Muscle layer of colon (tissue), 2 donors: ENCODE data around the gene ADSL.
A peak's percentile ranks its signal among the peaks of the same experiment; 100 is the strongest.

ENCODE experiments used
- H3K27ac ChIP-seq: one replicate; pipeline ENCODE4 v1.7.0; 2013; ENCODE audit warnings: low read depth, mild to moderate bottlenecking, low read length, moderate library complexity
- H3K27me3 ChIP-seq, 2 donors: one replicate each; pipeline ENCODE4 v1.7.0; 2013; ENCODE audit warnings: low read length in 2 of 2, mild to moderate bottlenecking in 2 of 2; ENCODE audit not compliant: insufficient read depth in 2 of 2, control insufficient read depth in 1 of 2
- H3K36me3 ChIP-seq: one replicate; pipeline ENCODE4 v1.7.0; 2013; ENCODE audit warnings: mild to moderate bottlenecking, low read length; ENCODE audit not compliant: insufficient read depth
- H3K4me1 ChIP-seq: one replicate; pipeline ENCODE4 v1.7.0; 2013; ENCODE audit warnings: mild to moderate bottlenecking, low read length; ENCODE audit not compliant: insufficient read depth
- H3K4me3 ChIP-seq, 2 donors: one replicate each; pipeline ENCODE4 v1.7.0; 2013; ENCODE audit warnings: low read length in 2 of 2, low read depth in 1 of 2, mild to moderate bottlenecking in 1 of 2, moderate library complexity in 1 of 2
- H3K9ac ChIP-seq: one replicate; pipeline ENCODE4 v1.7.0; 2013; ENCODE audit warnings: low read length
- H3K9me3 ChIP-seq: one replicate; pipeline ENCODE4 v1.7.0; 2013; ENCODE audit warnings: mild to moderate bottlenecking, low read length
- donor health status: abdominal sarcoma.
- donor health status: Adenocarcinoma of cecum.

The ADSL gene

DNA sequence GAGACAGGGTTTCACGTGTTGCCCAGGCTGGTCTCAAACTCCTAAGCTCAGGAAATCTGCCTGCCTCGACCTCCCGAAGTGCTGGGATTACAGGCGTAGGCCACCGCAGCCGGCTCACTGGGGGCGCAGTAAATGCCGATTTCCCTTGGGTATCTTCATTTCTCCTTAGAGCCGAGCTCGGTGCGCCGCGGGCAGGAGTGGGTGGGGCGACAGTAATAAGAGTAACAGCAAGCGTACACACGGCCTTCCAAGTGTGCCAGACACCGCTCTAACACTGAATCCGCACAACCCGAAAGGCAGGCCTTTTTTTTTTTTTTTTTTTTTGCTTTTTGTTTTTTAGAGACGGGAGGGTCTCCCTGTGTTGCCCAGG, 500 bp upstream of the ADSL start:
- Histone ChIP-seq H3K4me1 (peaks cover 15% of the 10 kb centered on the region), H3K27ac (peak overlapping the region; percentile 90), H3K36me3 (peaks cover 16% of the 10 kb centered on the region), H3K9ac (peak overlapping the region; percentile 86), H3K4me3 (peak overlapping the region; percentile 59 to 92), H3K9me3 (no peaks in the 10 kb centered on the region), H3K27me3 (no peaks in the 10 kb centered on the region)

DNA sequence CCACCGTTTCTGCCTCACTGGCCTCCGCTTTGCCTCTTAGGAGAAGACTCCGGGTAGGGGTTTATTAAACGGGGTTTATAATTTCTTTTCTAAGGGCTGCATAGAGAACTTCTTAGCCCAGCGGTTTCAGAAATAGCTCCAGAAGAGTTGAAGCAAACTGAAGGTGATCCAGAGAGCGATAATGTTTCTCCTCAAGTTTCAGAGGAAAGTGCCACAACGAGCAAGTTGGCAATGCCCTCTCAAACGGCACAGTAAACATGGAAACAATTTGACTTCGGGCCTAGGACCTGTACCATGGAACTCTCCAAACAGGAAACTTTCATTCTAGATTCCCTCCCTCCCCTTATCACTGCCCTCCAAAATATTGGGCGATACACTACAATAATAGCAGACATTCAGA, 1.0 kb downstream of the ADSL start:
- H3K9me3 ChIP-seq, result no peaks in the 10 kb centered on the region
- peak overlapping the region; percentile 59 to 92 for H3K4me3 ChIP-seq
- peak overlapping the region; percentile 90 for H3K27ac ChIP-seq
- peaks cover 26% of the 10 kb centered on the region for H3K36me3 ChIP-seq
- no peaks in the 10 kb centered on the region for H3K27me3 ChIP-seq
- peak overlapping the region; percentile 86 for H3K9ac ChIP-seq
- peaks cover 15% of the 10 kb centered on the region for H3K4me1 ChIP-seq

DNA sequence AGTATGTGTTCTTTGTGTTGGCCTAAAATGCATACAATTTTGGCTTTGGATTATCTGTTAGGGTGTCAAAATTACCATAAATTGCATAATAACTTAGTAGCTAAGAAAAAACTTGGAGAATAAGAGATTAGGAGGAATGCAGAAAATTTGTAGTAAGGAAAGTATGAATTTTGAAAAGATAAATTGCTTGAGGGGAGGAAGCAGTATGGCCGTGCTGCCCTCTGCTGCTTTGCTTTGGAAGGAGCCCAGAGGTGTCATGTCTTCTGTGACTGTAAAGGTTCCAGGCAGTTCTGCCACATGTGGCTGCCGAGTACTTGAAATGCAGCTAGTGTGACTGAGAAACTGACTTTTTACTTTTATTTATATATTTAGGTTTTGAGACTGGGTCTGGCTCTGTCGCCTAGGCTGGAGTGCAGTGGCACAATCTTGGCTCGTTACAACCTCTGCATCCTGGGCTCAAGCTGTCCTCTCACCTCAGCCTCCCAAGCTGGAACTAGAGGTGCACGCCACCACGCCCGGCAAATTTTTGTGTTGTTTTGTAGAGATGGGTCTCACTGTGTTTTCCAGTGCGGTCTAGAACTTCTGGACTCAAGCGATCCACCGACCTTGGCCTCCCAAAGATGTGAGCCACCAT, 1.8 kb downstream of the ADSL start:
- H3K27ac ChIP-seq, result no peak overlapping the region
- H3K27me3 ChIP-seq, result no peaks in the 10 kb centered on the region
- peak overlapping the region; percentile 86 for H3K9ac ChIP-seq
- peaks cover 15% of the 10 kb centered on the region for H3K4me1 ChIP-seq
- peaks cover 32% of the 10 kb centered on the region for H3K36me3 ChIP-seq
- H3K4me3 ChIP-seq, result peak overlapping the region in 1 of 2 donors; percentile 92
- no peaks in the 10 kb centered on the region for H3K9me3 ChIP-seq

DNA sequence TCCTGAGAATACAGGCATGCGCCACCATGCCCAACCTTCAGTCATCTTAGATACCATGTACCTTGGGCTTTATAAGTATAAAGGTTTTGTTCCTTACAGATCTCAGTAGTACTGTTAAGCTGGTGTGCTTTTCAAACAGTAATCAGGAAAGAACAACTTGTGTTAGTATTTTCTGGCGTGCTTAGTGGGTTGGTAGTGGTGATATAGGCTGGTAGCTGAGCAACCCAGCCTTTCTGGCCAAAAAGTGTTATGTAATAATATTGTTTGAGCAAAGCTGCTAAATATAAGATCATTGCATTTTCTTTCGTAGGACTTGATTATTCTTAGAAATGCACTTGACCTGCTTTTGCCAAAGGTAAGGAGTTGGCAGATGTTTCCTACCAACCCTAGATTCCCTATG, 6.5 kb downstream of the ADSL start:
- no peak overlapping the region for H3K9ac ChIP-seq

DNA sequence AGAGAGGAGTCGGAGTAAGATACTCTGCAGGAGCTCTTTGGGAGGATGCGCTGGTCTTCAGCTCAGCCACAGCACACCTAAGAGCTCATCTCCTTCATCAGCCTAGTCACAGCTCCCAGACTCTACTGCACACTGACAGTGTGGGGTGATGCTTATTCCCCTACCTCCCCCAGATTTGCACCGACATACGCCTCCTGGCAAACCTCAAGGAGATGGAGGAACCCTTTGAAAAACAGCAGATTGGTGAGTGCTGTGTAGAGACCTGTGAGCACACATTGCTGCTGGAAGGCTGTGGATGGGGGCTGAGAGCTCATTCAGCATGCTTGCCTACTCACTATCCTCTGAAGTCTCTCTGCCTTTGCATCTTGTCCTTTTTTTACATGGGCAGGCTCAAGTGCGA, 14.8 kb downstream of the ADSL start:
- Histone ChIP-seq H3K4me1 (no peaks in the 10 kb centered on the region), H3K9me3 (no peaks in the 10 kb centered on the region), H3K4me3 (no peak overlapping the region), H3K27me3 (no peaks in the 10 kb centered on the region), H3K27ac (no peak overlapping the region), H3K36me3 (peaks cover 82% of the 10 kb centered on the region), H3K9ac (no peak overlapping the region)

More for the DNA sequence above, 6.5 kb downstream of the ADSL start:
- Histone ChIP-seq H3K27me3 (no peaks in the 10 kb centered on the region), H3K27ac (no peak overlapping the region), H3K36me3 (peaks cover 56% of the 10 kb centered on the region), H3K4me3 (no peak overlapping the region), H3K4me1 (peaks cover 7% of the 10 kb centered on the region), H3K9me3 (no peaks in the 10 kb centered on the region)

DNA sequence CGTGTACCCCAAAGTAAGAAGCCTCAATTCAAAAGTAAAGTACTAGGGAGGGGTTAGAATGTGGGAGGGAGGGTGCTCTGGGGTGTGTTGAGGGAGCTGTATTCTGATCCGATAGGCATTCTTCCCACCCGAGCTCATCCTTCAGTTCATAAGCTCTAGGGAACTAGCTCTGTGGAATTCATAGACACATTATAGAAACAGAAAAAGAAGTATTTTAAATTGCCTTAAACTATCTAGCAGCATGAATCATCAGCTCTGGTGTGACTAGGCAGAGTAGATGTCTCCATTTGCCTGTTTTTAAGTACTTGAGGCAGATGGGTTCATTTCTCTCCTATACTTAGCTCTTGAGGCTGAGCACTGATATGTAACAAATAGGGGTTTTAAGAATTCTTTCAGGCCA, 16.8 kb downstream of the ADSL start:
- Histone ChIP-seq H3K36me3 (peaks cover 92% of the 10 kb centered on the region), H3K9me3 (no peaks in the 10 kb centered on the region), H3K27me3 (no peaks in the 10 kb centered on the region), H3K4me1 (no peaks in the 10 kb centered on the region), H3K4me3 (no peak overlapping the region), H3K27ac (no peak overlapping the region), H3K9ac (no peak overlapping the region)

DNA sequence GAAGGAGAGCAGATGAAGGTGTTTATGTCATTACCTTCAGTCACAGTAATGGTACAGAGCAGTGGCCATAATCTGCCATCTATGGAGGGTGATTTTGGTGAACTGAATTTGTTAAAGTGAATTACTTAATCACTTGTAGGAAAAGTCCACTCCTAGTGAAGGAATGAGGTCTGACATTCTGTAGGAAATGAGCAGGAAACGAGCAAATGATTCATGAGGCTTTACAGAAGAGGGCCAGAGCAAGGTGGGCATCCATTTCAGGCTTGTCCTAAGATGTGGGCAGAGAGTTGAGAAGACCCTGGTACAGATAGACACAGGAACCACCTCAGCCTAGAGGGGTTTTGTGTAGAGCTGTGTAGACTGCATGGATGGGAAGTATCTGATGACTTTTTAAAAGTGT, 18.1 kb downstream of the ADSL start:
- Histone ChIP-seq H3K9ac (no peak overlapping the region), H3K4me3 (no peak overlapping the region), H3K36me3 (peaks cover 82% of the 10 kb centered on the region), H3K9me3 (no peaks in the 10 kb centered on the region), H3K4me1 (no peaks in the 10 kb centered on the region), H3K27me3 (no peaks in the 10 kb centered on the region), H3K27ac (no peak overlapping the region)

DNA sequence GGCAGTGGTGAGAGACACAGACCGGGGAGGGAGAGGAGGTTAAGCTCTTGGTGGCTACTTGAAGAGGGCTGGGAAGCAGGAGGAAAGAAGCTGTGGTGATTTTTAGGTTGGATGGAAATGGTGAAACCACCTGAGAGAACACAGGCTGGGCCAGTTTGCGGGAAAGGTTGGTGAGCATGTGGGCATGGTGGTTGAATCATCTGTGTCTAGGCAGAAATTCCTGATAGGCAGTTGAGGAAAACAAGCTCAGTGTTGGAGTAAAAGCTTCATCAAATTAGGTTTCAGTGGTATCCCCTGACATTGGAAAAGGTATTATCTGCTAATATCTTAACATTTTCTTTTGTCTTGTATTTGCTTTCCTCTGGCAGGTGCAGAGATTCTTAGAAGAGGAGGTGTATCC, 19.8 kb downstream of the ADSL start:
- Histone ChIP-seq H3K9me3 (no peaks in the 10 kb centered on the region), H3K27ac (no peak overlapping the region), H3K4me1 (peaks cover under 1% of the 10 kb centered on the region), H3K27me3 (no peaks in the 10 kb centered on the region), H3K36me3 (peaks cover 66% of the 10 kb centered on the region), H3K9ac (no peak overlapping the region), H3K4me3 (no peak overlapping the region)

DNA sequence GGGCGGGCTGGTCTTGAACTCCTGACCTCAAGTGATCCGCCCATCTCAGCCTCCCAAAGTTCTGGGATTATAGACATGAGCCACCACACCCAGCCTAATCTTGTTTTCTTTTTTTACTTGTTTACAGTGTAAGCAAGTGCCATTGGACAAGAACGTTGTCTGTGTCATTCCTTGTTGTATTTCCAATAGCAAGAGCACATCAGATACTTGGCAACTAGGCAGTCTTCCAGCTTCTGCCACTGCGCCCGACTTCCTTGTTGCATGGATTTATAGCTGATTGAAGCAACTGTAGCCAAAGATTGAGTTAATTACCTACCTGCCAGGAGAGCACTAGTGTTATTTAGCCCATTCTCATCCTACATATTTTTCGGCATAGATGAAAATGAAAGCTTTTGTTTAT, 21.0 kb downstream of the ADSL start:
- H3K9ac ChIP-seq, result no peak overlapping the region
- no peaks in the 10 kb centered on the region for H3K9me3 ChIP-seq
- H3K27ac ChIP-seq, result no peak overlapping the region
- peaks cover 8% of the 10 kb centered on the region for H3K4me1 ChIP-seq
- no peaks in the 10 kb centered on the region for H3K27me3 ChIP-seq
- H3K4me3 ChIP-seq, result no peak overlapping the region
- H3K36me3 ChIP-seq, result peaks cover 53% of the 10 kb centered on the region

DNA sequence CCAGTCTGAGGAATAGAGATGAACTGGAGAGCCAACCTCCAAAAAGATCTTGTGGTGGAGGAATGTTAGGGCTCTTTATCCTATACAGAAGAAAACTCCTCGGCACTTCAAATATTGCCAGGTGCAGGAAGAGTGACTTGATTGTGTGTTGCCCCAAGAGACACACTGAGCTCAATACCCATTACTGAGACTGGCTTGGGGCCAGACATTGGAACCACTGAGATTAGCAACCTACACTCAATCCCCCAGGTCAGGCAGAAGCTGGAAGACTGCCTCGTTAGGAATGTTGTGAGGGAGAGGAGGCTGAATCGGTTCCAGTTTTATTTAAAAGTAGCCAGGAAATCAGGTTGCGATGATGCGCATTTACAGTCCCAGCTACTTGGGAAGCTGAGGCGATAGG, 21.7 kb downstream of the ADSL start:
- Histone ChIP-seq H3K27me3 (no peaks in the 10 kb centered on the region), H3K9ac (no peak overlapping the region), H3K4me1 (peaks cover 15% of the 10 kb centered on the region), H3K4me3 (no peak overlapping the region), H3K9me3 (no peaks in the 10 kb centered on the region), H3K36me3 (peaks cover 46% of the 10 kb centered on the region), H3K27ac (no peak overlapping the region)

DNA sequence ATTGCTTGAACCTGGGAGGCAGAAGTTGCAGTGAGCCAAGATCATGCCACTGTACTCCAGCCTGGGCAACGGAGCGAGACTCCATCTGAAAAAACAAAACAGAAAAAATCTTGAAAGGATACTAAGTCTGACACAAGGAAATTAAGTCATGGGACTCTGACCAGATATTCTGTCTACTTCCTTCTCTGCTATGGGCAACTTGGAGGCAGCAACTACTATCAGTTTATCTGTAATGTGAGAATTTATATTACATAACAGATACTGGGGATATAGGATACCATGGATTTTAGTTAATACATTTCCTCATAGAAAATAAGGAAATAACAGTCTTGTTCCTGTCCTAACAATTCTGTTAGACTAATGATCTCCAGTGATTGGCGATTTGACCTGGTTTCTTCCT, 22.5 kb downstream of the ADSL start:
- H3K4me3 ChIP-seq, result no peak overlapping the region
- no peak overlapping the region for H3K9ac ChIP-seq
- peaks cover 42% of the 10 kb centered on the region for H3K36me3 ChIP-seq
- H3K27me3 ChIP-seq, result no peaks in the 10 kb centered on the region
- no peaks in the 10 kb centered on the region for H3K9me3 ChIP-seq
- no peak overlapping the region for H3K27ac ChIP-seq
- peaks cover 15% of the 10 kb centered on the region for H3K4me1 ChIP-seq

DNA sequence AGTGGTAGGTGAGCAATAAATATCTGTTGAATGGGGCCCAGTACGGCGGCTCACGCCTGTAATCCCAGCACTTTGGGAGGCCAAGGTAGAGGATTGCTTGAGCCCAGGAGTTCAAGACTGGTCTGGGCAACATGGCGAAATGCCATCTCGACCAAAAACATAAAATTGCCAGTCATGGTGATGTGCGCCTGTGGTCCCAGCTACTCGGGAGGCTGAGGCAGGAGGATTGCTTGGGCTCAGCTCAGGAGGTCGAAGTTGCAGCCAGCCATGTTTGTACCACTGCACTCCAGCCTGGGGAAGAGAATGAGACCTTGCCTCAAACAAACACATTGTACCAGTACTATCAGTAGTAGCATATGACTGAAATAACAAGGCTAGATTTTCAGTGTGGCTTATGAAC, 28.3 kb downstream of the ADSL start:
- Histone ChIP-seq H3K36me3 (no peaks in the 10 kb centered on the region), H3K9me3 (no peaks in the 10 kb centered on the region), H3K27me3 (no peaks in the 10 kb centered on the region), H3K27ac (no peak overlapping the region), H3K4me3 (no peak overlapping the region), H3K4me1 (peaks cover 15% of the 10 kb centered on the region), H3K9ac (no peak overlapping the region)
